Hepatocyte (in vitro differentiated cells): ENCODE measurements around the gene HECW1. TPM values are rescaled to one million over a fixed set of nuclear protein-coding genes. Genes with fewer than 3 reads are reported as not detected.
A peak's percentile ranks its signal among the peaks of the same experiment; 100 is the strongest.

Experiments
- DNase-seq: peaks from one replicate; pipeline ENCODE4 v3.0.0-alpha.2; 2016; ENCODE audit warnings: low spot score
- H2AFZ ChIP-seq: fragments of 200-600 bp; sonication (generic); 2 replicates; pipeline ENCODE4 v1.6.0; 2016; ENCODE audit warnings: antibody characterized with exemption, mild to moderate bottlenecking
- H3K27ac ChIP-seq: fragments of 200-600 bp; sonication (generic); 2 replicates; pipeline ENCODE4 v1.5.1; 2016; ENCODE audit warnings: mild to moderate bottlenecking
- H3K27me3 ChIP-seq: fragments of 200-600 bp; sonication (generic); 2 replicates; pipeline ENCODE4 v1.6.1; 2016
- H3K36me3 ChIP-seq: fragments of 200-600 bp; sonication (generic); replicated peaks from 2 replicates; pipeline ENCODE4 v1.5.1; 2016; ENCODE audit warnings: low read depth; ENCODE audit not compliant: insufficient read depth
- H3K4me1 ChIP-seq: fragments of 200-600 bp; sonication (generic); 2 replicates; pipeline ENCODE4 v1.5.1; 2016; ENCODE audit warnings: mild to moderate bottlenecking, moderate library complexity; ENCODE audit not compliant: insufficient read depth
- H3K4me2 ChIP-seq: fragments of 200-600 bp; sonication (generic); 2 replicates; pipeline ENCODE4 v1.6.0; 2016
- H3K4me3 ChIP-seq: fragments of 200-600 bp; sonication (generic); 2 replicates; pipeline ENCODE4 v1.5.1; 2016; ENCODE audit warnings: mild to moderate bottlenecking
- H3K79me2 ChIP-seq: fragments of 200-600 bp; sonication (generic); 2 replicates; pipeline ENCODE4 v1.6.0; 2017; ENCODE audit warnings: mild to moderate bottlenecking
- H3K9me2 ChIP-seq: fragments of 200-600 bp; sonication (generic); replicated peaks from 2 replicates; pipeline ENCODE4 v1.6.0; 2017; ENCODE audit warnings: mild to moderate bottlenecking; ENCODE audit not compliant: insufficient read depth
- H3K9me3 ChIP-seq: fragments of 200-600 bp; sonication (generic); 2 replicates; pipeline ENCODE4 v1.5.1; 2016; ENCODE audit warnings: low read depth, mild to moderate bottlenecking
- H4K20me1 ChIP-seq: fragments of 200-600 bp; sonication (generic); 2 replicates; pipeline ENCODE4 v1.6.0; 2016; ENCODE audit warnings: mild to moderate bottlenecking; ENCODE audit not compliant: insufficient read depth, poor library complexity, severe bottlenecking
- CTCF ChIP-seq: fragments of 200-600 bp; sonication (generic); IDR thresholded peaks from 2 replicates; pipeline ENCODE4 v1.5.1; 2016; ENCODE audit warnings: antibody characterized with exemption, mild to moderate bottlenecking; ENCODE audit not compliant: poor library complexity
- EZH2 ChIP-seq: fragments of 200-600 bp; sonication (generic); IDR thresholded peaks from 2 replicates; pipeline ENCODE4 v1.6.1; 2016; ENCODE audit warnings: antibody characterized with exemption, mild to moderate bottlenecking, borderline replicate concordance
- EZH2phosphoT487 ChIP-seq: fragments of 200-600 bp; sonication (generic); IDR thresholded peaks from one replicate; pipeline ENCODE4 v1.6.1; 2018; ENCODE audit warnings: antibody characterized with exemption, mild to moderate bottlenecking, low read depth, moderate library complexity; ENCODE audit not compliant: unreplicated experiment, severe bottlenecking
- WGBS: methylation state at CpG from one replicate; pipeline ENCODE4 v1.1.6; 2016; ENCODE audit warnings: low lambda C conversion rate; ENCODE audit errors: missing lambda C conversion rate; 5-methylcytosine and 5-hydroxymethylcytosine counted together
- polyA plus RNA-seq: library from polyadenylated mRNA; unstranded; fragments of >200 nt; fragmentation: Nextera tagmentation; extraction: Ambion mirVana; gene quantifications from 2 replicates; pipeline ENCODE4 v1.2.1, GENCODE V29; 2016
- total RNA-seq: library from RNA; depleted of rRNA; stranded (reverse); fragments of >200 nt; gene quantifications from 2 replicates; pipeline ENCODE4 v1.2.3, GENCODE V29; 2014

The HECW1 gene
- total and polyA plus RNA-seq, 2 experiments from 2014 or later: 1.5 to 7.6 TPM

- peaks cover 91% of the 10 kb centered on the region for H3K79me2 ChIP-seq
- no peak for DNase-seq
- no peaks in the 10 kb centered on the region for H3K9me3 ChIP-seq
- H3K27me3 ChIP-seq: no peaks in the 10 kb centered on the region
- no peaks in the 10 kb centered on the region for H3K9me2 ChIP-seq
- H3K4me1 ChIP-seq: no peaks in the 10 kb centered on the region
- TF ChIP-seq CTCF (no peak), EZH2phosphoT487 (no peak), EZH2 (no peak)
- no peak overlapping the region for H2AFZ ChIP-seq
- peak overlapping the region; percentile 36 for H3K4me2 ChIP-seq
- peak overlapping the region; percentile 41 for H3K27ac ChIP-seq
- peaks cover 4% of the 10 kb centered on the region for H4K20me1 ChIP-seq
- no peak overlapping the region for H3K4me3 ChIP-seq
- WGBS: 62% methylated on average over 4 of the region's 4 CpGs
- no peaks in the 10 kb centered on the region for H3K36me3 ChIP-seq
Observed at GRCh38 chr7:43591558-43592180, 479.2 kb downstream of the HECW1 start.

GRCh38 chr7:43592326-43592725, 479.9 kb downstream of the HECW1 start:
- no peak overlapping the region for H3K4me3 ChIP-seq
- H4K20me1 ChIP-seq: peaks cover 4% of the 10 kb centered on the region
- H3K4me1 ChIP-seq: no peaks in the 10 kb centered on the region
- no peak for TF ChIP-seq CTCF
- no peak for TF ChIP-seq EZH2phosphoT487
- TF ChIP-seq EZH2: no peak
- H3K9me3 ChIP-seq: no peaks in the 10 kb centered on the region
- no peaks in the 10 kb centered on the region for H3K36me3 ChIP-seq
- WGBS: 93% methylated on average over 3 of the region's 3 CpGs
- peaks cover 84% of the 10 kb centered on the region for H3K79me2 ChIP-seq
- H3K27ac ChIP-seq: peak overlapping the region; percentile 41
- DNase-seq: no peak
- H3K4me2 ChIP-seq: peak overlapping the region; percentile 36
- no peak overlapping the region for H2AFZ ChIP-seq
- H3K27me3 ChIP-seq: no peaks in the 10 kb centered on the region
- H3K9me2 ChIP-seq: no peaks in the 10 kb centered on the region

GRCh38 chr7:43593010-43593409, 480.6 kb downstream of the HECW1 start:
- Histone ChIP-seq H3K4me2 (no peak overlapping the region), H3K4me1 (no peaks in the 10 kb centered on the region), H3K9me2 (no peaks in the 10 kb centered on the region), H4K20me1 (peaks cover 2% of the 10 kb centered on the region), H2AFZ (no peak overlapping the region), H3K27ac (no peak overlapping the region), H3K79me2 (peaks cover 77% of the 10 kb centered on the region), H3K36me3 (no peaks in the 10 kb centered on the region), H3K4me3 (no peak overlapping the region), H3K9me3 (no peaks in the 10 kb centered on the region), H3K27me3 (no peaks in the 10 kb centered on the region)
- 100% methylated on average over 1 of the region's 1 CpG for WGBS
- TF ChIP-seq EZH2phosphoT487 (no peak), CTCF (no peak), EZH2 (no peak)
- DNase-seq: no peak
